ENCODE data around the gene CPNE1. TPM values are rescaled to one million over a fixed set of nuclear protein-coding genes. Genes with fewer than 3 reads are reported as not detected.

CPNE1 gene
- total and polyA plus RNA-seq, 3 experiments from 2014 or later, result 295 to 378 (median 305) TPM

GRCh38 chr20:35586751-35587425 is 77.8 kb downstream of the CPNE1 start:
- Histone ChIP-seq H3K36me3 (ENCODE audit: insufficient read depth, low read length) (no peaks in the 10 kb centered on the region), H3K27me3 (ENCODE audit: insufficient read depth, low read length, poor library complexity, severe bottlenecking) (no peaks in the 10 kb centered on the region), H3K27ac (ENCODE audit: low read depth, low read length) (no peak overlapping the region), H3K4me3 (ENCODE audit: low read length) (no peak overlapping the region), H3K9me3 (ENCODE audit: low read length) (no peaks in the 10 kb centered on the region), H3K4me1 (ENCODE audit: insufficient read depth, low read length) (no peaks in the 10 kb centered on the region)
- no peak for DNase-seq
- CTCF ChIA-PET, result no interaction called here
- Mint-ChIP-seq H3K4me3 (no peak overlapping the region), H3K27ac (no peak overlapping the region), H3K4me1 (no peaks in the 10 kb centered on the region), H3K36me3 (no peaks in the 10 kb centered on the region), H3K27me3 (peaks cover 3 to 4% of the 10 kb centered on the region in 2 donors), H3K9me3 (peaks cover 0 to 7% (median 2%) of the 10 kb centered on the region in 5 donors)
- POLR2A ChIA-PET, result no interaction called here

GRCh38 chr20:35583636-35584560 is 80.8 kb downstream of the CPNE1 start:
- H3K27me3 ChIP-seq (ENCODE audit: insufficient read depth, low read length, poor library complexity, severe bottlenecking), result no peaks in the 10 kb centered on the region
- H3K4me1 ChIP-seq (ENCODE audit: insufficient read depth, low read length), result no peaks in the 10 kb centered on the region
- DNase-seq, result no peak
- Mint-ChIP-seq H3K27ac (no peak overlapping the region), H3K9me3 (peaks cover 6 to 13% (median 7%) of the 10 kb centered on the region in 5 donors), H3K4me1 (no peaks in the 10 kb centered on the region), H3K36me3 (peaks cover 0 to 7% (median 0%) of the 10 kb centered on the region in 3 donors), H3K27me3 (peaks cover 3 to 7% of the 10 kb centered on the region in 2 donors), H3K4me3 (no peak overlapping the region)
- H3K27ac ChIP-seq (ENCODE audit: low read depth, low read length), result no peak overlapping the region
- CTCF ChIA-PET, result interaction anchor here (1.2 kb wide), 1 partner anchor 17 kb away, joined by 3 read pairs; no protein-coding TSS in a partner anchor
- H3K4me3 ChIP-seq (ENCODE audit: low read length), result no peak overlapping the region
- POLR2A ChIA-PET, result interaction anchor here (0.7 kb wide), 1 partner anchor 207 kb away, joined by 3 read pairs; no protein-coding TSS in a partner anchor
- H3K36me3 ChIP-seq (ENCODE audit: insufficient read depth, low read length), result no peaks in the 10 kb centered on the region
- no peaks in the 10 kb centered on the region for H3K9me3 ChIP-seq (ENCODE audit: low read length)

- Histone ChIP-seq H3K4me1 (ENCODE audit: insufficient read depth, low read length) (no peaks in the 10 kb centered on the region), H3K36me3 (ENCODE audit: insufficient read depth, low read length) (no peaks in the 10 kb centered on the region), H3K9me3 (ENCODE audit: low read length) (no peaks in the 10 kb centered on the region), H3K27ac (ENCODE audit: low read depth, low read length) (no peak overlapping the region), H3K4me3 (ENCODE audit: low read length) (no peak overlapping the region), H3K27me3 (ENCODE audit: insufficient read depth, low read length, poor library complexity, severe bottlenecking) (no peaks in the 10 kb centered on the region)
- Mint-ChIP-seq H3K36me3 (peaks cover 0 to 7% (median 0%) of the 10 kb centered on the region in 3 donors), H3K4me1 (no peaks in the 10 kb centered on the region), H3K9me3 (peaks cover 6 to 13% (median 7%) of the 10 kb centered on the region in 5 donors), H3K27ac (no peak overlapping the region), H3K27me3 (peaks cover 6 to 8% of the 10 kb centered on the region in 2 donors), H3K4me3 (no peak overlapping the region)
- CTCF ChIA-PET, result interaction anchor here (1.2 kb wide), 1 partner anchor 18 kb away, joined by 3 read pairs; no protein-coding TSS in a partner anchor
- DNase-seq, result no peak
- POLR2A ChIA-PET, result no interaction called here
Observed at GRCh38 chr20:35582741-35583404, 81.8 kb downstream of the CPNE1 start.

- no peak overlapping the region for H3K4me3 ChIP-seq (ENCODE audit: low read length)
- CTCF ChIA-PET, result no interaction called here
Observed at GRCh38 chr20:35582131-35582530, 82.6 kb downstream of the CPNE1 start.

GRCh38 chr20:35579196-35579595 is 85.5 kb downstream of the CPNE1 start:
- H3K9me3 Mint-ChIP-seq, result peaks cover 6 to 15% (median 9%) of the 10 kb centered on the region in 5 donors
- H3K4me3 ChIP-seq (ENCODE audit: low read length), result no peak overlapping the region
- H3K36me3 ChIP-seq (ENCODE audit: insufficient read depth, low read length), result no peaks in the 10 kb centered on the region
- DNase-seq, result no peak
- ChIA-PET CTCF (no interaction called here), POLR2A (no interaction called here)
- no peak overlapping the region for H3K27ac ChIP-seq (ENCODE audit: low read depth, low read length)
- H3K4me3 Mint-ChIP-seq, result no peak overlapping the region
- no peaks in the 10 kb centered on the region for H3K9me3 ChIP-seq (ENCODE audit: low read length)
- H3K27me3 Mint-ChIP-seq, result peaks cover 6 to 8% of the 10 kb centered on the region in 2 donors
- no peaks in the 10 kb centered on the region for H3K4me1 Mint-ChIP-seq
- H3K27me3 ChIP-seq (ENCODE audit: insufficient read depth, low read length, poor library complexity, severe bottlenecking), result no peaks in the 10 kb centered on the region
- H3K36me3 Mint-ChIP-seq, result peaks cover 0 to 7% (median 0%) of the 10 kb centered on the region in 3 donors
- no peak overlapping the region for H3K27ac Mint-ChIP-seq
- H3K4me1 ChIP-seq (ENCODE audit: insufficient read depth, low read length), result no peaks in the 10 kb centered on the region

More at GRCh38 chr20:35582131-35582530, 82.6 kb downstream of the CPNE1 start:
- Histone ChIP-seq H3K27me3 (ENCODE audit: insufficient read depth, low read length, poor library complexity, severe bottlenecking) (no peaks in the 10 kb centered on the region), H3K36me3 (ENCODE audit: insufficient read depth, low read length) (no peaks in the 10 kb centered on the region), H3K4me1 (ENCODE audit: insufficient read depth, low read length) (no peaks in the 10 kb centered on the region), H3K9me3 (ENCODE audit: low read length) (no peaks in the 10 kb centered on the region), H3K27ac (ENCODE audit: low read depth, low read length) (no peak overlapping the region)
- POLR2A ChIA-PET, result no interaction called here
- DNase-seq, result no peak
- no peaks in the 10 kb centered on the region for H3K4me1 Mint-ChIP-seq
- peaks cover 0 to 7% (median 0%) of the 10 kb centered on the region in 3 donors for H3K36me3 Mint-ChIP-seq
- H3K4me3 Mint-ChIP-seq, result no peak overlapping the region
- no peak overlapping the region for H3K27ac Mint-ChIP-seq
- H3K27me3 Mint-ChIP-seq, result peaks cover 6 to 8% of the 10 kb centered on the region in 2 donors
- peaks cover 6 to 13% (median 7%) of the 10 kb centered on the region in 5 donors for H3K9me3 Mint-ChIP-seq

GRCh38 chr20:35578469-35578868 is 86.2 kb downstream of the CPNE1 start:
- H3K9me3 Mint-ChIP-seq, result peaks cover 6 to 19% (median 13%) of the 10 kb centered on the region in 5 donors
- H3K9me3 ChIP-seq (ENCODE audit: low read length), result no peaks in the 10 kb centered on the region
- peaks cover 0 to 7% (median 0%) of the 10 kb centered on the region in 3 donors for H3K36me3 Mint-ChIP-seq

GRCh38 chr20:35576816-35577215 is 87.9 kb downstream of the CPNE1 start:
- H3K9me3 Mint-ChIP-seq, result peaks cover 6 to 22% (median 13%) of the 10 kb centered on the region in 5 donors
- Histone ChIP-seq H3K4me1 (ENCODE audit: insufficient read depth, low read length) (no peaks in the 10 kb centered on the region), H3K27ac (ENCODE audit: low read depth, low read length) (no peak overlapping the region), H3K27me3 (ENCODE audit: insufficient read depth, low read length, poor library complexity, severe bottlenecking) (no peaks in the 10 kb centered on the region), H3K9me3 (ENCODE audit: low read length) (no peaks in the 10 kb centered on the region), H3K36me3 (ENCODE audit: insufficient read depth, low read length) (no peaks in the 10 kb centered on the region), H3K4me3 (ENCODE audit: low read length) (no peak overlapping the region)
- H3K4me3 Mint-ChIP-seq, result no peak overlapping the region
- CTCF ChIA-PET, result no interaction called here
- H3K27me3 Mint-ChIP-seq, result peaks cover 6 to 7% of the 10 kb centered on the region in 2 donors
- POLR2A ChIA-PET, result no interaction called here
- DNase-seq, result no peak
- no peaks in the 10 kb centered on the region for H3K4me1 Mint-ChIP-seq
- peaks cover 0 to 7% (median 2%) of the 10 kb centered on the region in 3 donors for H3K36me3 Mint-ChIP-seq
- no peak overlapping the region for H3K27ac Mint-ChIP-seq

More at GRCh38 chr20:35578469-35578868, 86.2 kb downstream of the CPNE1 start:
- ChIA-PET CTCF (no interaction called here), POLR2A (no interaction called here)
- H3K27me3 ChIP-seq (ENCODE audit: insufficient read depth, low read length, poor library complexity, severe bottlenecking), result no peaks in the 10 kb centered on the region
- peaks cover 6 to 8% of the 10 kb centered on the region in 2 donors for H3K27me3 Mint-ChIP-seq
- DNase-seq, result no peak
- no peaks in the 10 kb centered on the region for H3K36me3 ChIP-seq (ENCODE audit: insufficient read depth, low read length)
- H3K4me1 Mint-ChIP-seq, result no peaks in the 10 kb centered on the region
- H3K27ac Mint-ChIP-seq, result no peak overlapping the region
- no peaks in the 10 kb centered on the region for H3K4me1 ChIP-seq (ENCODE audit: insufficient read depth, low read length)
- H3K27ac ChIP-seq (ENCODE audit: low read depth, low read length), result no peak overlapping the region
- no peak overlapping the region for H3K4me3 Mint-ChIP-seq
- no peak overlapping the region for H3K4me3 ChIP-seq (ENCODE audit: low read length)

Measured in CD8-positive, alpha-beta memory T cell (primary cell).